AG04449 (cell line): ENCODE results near the gene THOC7.

ENCODE experiments used
- CTCF ChIA-PET: fragments of 350-600 bp; formaldehyde crosslinking; extraction: SDS; loops from one replicate; lab custom pipeline; 2021; ENCODE audit warnings: antibody characterized with exemption; lab: Yijun Ruan, JAX
- POLR2A ChIA-PET: fragments of 400-600, 350-600 bp; formaldehyde crosslinking; extraction: SDS; loops from one replicate; lab custom pipeline; 2020; ENCODE audit warnings: antibody characterized with exemption, inconsistent platforms; lab: Yijun Ruan, JAX
- DNase-seq: peaks from one replicate; pipeline ENCODE4 v3.0.0-alpha.2; 2010; ENCODE audit warnings: low read depth, low spot score
- H3K4me3 ChIP-seq: 2 replicates; pipeline ENCODE4 v1.5.1; 2011; ENCODE audit warnings: low read depth, mild to moderate bottlenecking, control low read depth, low read length
- TF ChIP-seq, protein P1 (sequence below): IDR thresholded peaks from one replicate; pipeline ENCODE4 v1.5.1; 2011; ENCODE audit warnings: mild to moderate bottlenecking, moderate library complexity, low read length, control low read depth, inconsistent platforms; ENCODE audit not compliant: insufficient read depth; ENCODE audit errors: missing control alignments

THOC7 gene

DNA sequence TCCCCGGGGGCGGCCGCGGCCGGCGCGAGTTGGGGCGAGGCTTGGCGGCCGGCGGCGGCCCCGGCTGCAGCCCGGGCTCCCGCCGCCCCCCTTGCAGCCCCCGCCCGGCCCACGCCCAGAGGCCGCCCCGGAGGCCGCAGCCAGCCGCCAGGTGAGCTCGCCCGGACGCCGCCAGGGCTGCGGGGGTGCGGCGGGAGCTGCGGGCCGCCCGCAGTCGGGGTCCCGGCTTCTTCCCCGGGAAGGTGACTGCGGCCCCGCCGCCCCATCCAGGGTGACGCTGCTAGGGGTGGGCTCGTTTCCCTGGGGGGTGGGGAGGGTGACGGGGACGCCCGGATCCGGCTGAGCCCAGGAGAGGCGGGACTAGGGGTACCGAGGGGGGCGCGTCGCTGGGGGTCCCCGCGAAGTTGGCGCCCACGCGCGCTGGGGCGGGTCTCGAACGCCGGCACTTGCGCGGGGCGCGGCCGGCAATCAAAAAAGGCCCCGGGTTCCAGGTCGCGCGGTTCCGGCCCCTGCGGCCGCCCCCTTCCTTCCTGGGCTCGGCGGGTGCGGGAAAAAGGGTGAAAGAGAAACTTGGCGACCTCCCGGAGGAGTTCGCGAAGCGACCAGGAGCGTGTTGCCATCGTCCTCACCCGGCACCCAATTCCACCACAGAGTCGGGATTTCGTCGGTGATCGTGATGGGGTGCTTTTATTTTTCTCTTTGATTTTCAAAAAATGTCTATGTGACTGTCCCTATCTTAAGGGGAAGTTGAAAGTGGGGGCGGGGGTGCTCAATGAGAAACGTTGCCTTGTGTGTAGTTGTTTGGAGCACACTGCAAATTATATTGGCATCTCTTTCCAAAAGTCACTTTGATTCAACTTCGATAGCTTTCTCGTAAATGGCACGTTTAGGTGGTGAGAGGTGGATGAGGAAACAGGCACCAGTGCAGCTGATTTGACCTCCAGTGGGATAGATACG, 681 bp upstream of the THOC7 start:
- ChIA-PET POLR2A (interaction anchor here (0.6 to 1.7 kb wide), 2 partner anchors 46 to 48 kb away, joined by 3 to 7 read pairs; partner anchors contain the start of gene SCAANT1), CTCF (no interaction called here)
- H3K4me3 ChIP-seq: peak overlapping the region; percentile 88
- TF ChIP-seq, protein P1, sequence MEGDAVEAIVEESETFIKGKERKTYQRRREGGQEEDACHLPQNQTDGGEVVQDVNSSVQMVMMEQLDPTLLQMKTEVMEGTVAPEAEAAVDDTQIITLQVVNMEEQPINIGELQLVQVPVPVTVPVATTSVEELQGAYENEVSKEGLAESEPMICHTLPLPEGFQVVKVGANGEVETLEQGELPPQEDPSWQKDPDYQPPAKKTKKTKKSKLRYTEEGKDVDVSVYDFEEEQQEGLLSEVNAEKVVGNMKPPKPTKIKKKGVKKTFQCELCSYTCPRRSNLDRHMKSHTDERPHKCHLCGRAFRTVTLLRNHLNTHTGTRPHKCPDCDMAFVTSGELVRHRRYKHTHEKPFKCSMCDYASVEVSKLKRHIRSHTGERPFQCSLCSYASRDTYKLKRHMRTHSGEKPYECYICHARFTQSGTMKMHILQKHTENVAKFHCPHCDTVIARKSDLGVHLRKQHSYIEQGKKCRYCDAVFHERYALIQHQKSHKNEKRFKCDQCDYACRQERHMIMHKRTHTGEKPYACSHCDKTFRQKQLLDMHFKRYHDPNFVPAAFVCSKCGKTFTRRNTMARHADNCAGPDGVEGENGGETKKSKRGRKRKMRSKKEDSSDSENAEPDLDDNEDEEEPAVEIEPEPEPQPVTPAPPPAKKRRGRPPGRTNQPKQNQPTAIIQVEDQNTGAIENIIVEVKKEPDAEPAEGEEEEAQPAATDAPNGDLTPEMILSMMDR: no peak
- no peak for DNase-seq

DNA sequence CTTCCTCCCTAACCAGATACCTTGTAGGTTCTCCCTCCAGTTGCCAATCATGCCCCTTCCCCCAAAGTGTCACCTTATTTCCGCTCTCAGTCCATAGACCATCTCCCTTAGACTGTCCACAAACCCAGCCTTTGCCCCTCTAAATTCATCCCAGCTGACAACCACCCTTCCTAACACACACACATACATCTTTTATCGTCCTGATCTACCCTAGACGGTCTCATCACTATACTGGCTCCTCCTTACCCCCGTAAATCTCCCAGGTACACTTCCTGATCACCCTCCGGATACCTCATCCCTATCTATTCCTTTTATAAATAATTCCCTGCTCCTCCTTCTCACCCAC, 828 bp downstream of the THOC7 start:
- CTCF ChIA-PET: interaction anchor here (1.2 kb wide), 1 partner anchor 11 kb away, joined by 3 read pairs; no protein-coding TSS in a partner anchor
- H3K4me3 ChIP-seq: peak overlapping the region; percentile 88
- TF ChIP-seq, protein P1: no peak
- no peak for DNase-seq
- POLR2A ChIA-PET: interaction anchor here (0.6 kb wide), 1 partner anchor 13 kb away, joined by 3 read pairs; no protein-coding TSS in a partner anchor

DNA sequence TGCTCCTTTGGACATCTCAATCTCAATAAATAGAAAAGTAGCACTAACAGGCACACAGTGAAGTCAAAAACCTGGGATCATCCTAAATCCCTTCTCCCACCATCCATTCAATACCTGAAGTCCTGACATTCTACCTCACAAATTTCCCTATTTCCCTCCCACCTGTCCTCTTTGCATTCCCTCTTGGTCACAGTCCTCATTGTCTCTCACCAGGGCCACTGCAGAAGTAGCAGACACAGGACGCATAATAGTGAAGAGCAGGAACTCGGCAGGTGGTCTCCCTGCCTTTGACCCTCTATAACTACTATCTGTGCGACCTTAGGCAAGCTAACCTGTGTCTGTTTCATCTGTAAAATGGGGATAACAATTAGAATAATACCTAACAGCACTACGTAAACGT, 2.3 kb downstream of the THOC7 start:
- TF ChIP-seq, protein P1: no peak
- no peak overlapping the region for H3K4me3 ChIP-seq
- ChIA-PET CTCF (interaction anchor here (1.1 to 1.3 kb wide), 2 partner anchors 14 to 43 kb away, joined by 3 read pairs; partner anchors contain the start of gene C3orf49), POLR2A (no interaction called here)
- no peak for DNase-seq

DNA sequence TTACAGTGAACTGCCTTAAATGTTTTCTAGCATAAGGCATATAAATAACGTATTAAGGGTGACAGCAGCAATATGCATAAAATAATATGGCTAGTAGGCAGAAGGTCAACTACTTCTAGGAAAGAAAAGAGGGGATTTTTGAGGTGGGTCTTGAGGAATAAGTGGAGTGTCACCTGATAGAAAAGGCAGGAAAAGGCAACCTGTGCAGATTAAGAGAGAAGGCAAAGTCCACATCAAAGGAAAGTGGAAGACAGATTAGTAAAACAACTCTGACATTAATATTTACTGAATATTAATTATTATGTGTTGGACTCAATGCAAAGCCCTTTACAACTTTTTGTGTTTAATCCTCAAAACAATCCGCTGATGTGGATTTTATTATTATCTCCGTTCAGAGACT, 2.8 kb downstream of the THOC7 start:
- CTCF ChIA-PET: no interaction called here
- POLR2A ChIA-PET: no interaction called here
- no peak overlapping the region for H3K4me3 ChIP-seq
- no peak for DNase-seq
- TF ChIP-seq, protein P1: no peak

DNA sequence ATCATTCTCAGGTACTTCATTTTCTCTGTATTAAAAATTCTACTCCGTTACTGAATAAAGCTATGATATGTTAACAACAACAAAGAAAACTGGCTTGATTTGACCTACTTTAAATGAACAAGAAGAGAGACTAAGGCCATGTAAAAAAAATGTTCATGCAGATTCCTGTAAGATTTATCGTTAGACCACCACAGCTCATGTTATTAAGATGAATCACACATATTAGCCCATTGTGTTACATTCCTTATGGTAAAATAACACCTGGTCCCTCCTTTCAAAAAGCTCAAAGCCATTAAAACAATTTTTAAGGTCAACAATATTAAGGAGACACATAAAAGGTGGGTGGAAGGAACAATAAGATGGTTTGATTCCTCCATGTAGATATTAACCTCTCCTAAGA, 6.3 kb downstream of the THOC7 start:
- no peak for DNase-seq
- H3K4me3 ChIP-seq: no peak overlapping the region
- ChIA-PET CTCF (no interaction called here), POLR2A (no interaction called here)
- TF ChIP-seq, protein P1: no peak

DNA sequence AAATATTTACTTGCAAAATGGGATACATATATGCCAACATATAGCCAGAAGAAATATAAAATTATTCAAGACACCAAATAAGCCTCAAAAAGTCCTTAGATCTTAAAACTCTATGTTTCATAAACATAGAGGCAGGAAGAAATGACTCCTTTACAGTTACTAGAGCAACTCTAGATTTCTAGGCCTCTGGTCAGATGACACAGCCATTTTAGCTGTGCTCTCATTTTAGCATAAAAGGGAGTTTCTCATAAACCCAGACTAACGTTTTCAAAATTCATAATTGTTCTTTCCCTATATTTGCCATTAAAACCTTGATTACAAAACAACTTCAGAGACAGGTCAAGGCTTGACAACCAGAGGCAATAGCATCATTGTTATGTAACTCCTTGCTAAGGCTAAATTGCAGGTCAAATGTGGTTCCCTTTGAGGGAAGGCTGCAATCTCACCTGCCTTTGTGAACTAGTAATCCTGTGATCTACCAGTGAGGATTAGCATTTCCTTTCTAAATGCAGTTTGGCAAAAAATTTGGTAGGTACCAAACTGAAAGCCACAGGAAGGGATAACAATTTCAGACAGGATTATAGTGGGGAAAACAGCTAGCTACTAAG, 8.2 kb downstream of the THOC7 start:
- no peak for DNase-seq
- ChIA-PET CTCF (interaction anchor here (0.9 to 1.7 kb wide), 2 partner anchors 106 to 505 kb away, joined by 3 to 7 read pairs; no protein-coding TSS in a partner anchor), POLR2A (interaction anchor here (0.6 kb wide), 1 partner anchor 23 kb away, joined by 7 read pairs; no protein-coding TSS in a partner anchor)
- TF ChIP-seq, protein P1: no peak
- no peak overlapping the region for H3K4me3 ChIP-seq
